ENCODE results near the gene DERA.

DERA gene

GRCh38 chr12:16037533-16037932, 126.4 kb downstream of the DERA start:
- Histone ChIP-seq H3K9me3 (ENCODE audit: low read length) (no peaks in the 10 kb centered on the region), H3K9ac (ENCODE audit: low read length) (no peak overlapping the region), H2AFZ (ENCODE audit: low read length) (no peak overlapping the region), H3K27me3 (ENCODE audit: insufficient read depth, low read length) (no peaks in the 10 kb centered on the region), H3F3A (ENCODE audit: insufficient read depth, low read length) (no peaks in the 10 kb centered on the region), H3K79me2 (ENCODE audit: insufficient read depth, low read length) (no peaks in the 10 kb centered on the region), H3K36me3 (ENCODE audit: insufficient read depth, low read length) (peaks cover 11% of the 10 kb centered on the region; the same call in 1 of the 2 replicates), H3K4me1 (ENCODE audit: insufficient read depth, low read length, severe bottlenecking) (no peaks in the 10 kb centered on the region), H3K4me2 (ENCODE audit: low read length) (no peak overlapping the region), H3K4me3 (ENCODE audit: low read depth, low read length, poor library complexity, severe bottlenecking) (no peak overlapping the region), H3K27ac (ENCODE audit: low read depth, low read length, poor library complexity, severe bottlenecking) (no peak overlapping the region), H3K9me2 (ENCODE audit: low read depth, low read length) (no peaks in the 10 kb centered on the region), H4K20me1 (ENCODE audit: insufficient read depth, low read length) (no peaks in the 10 kb centered on the region)
- TF ChIP-seq EZH2 (IDR thresholded peaks at IDR 0.05; ENCODE audit: borderline replicate concordance, low read length) (no peak), CTCF (IDR thresholded peaks at IDR 0.05; ENCODE audit: low read length) (no peak)

GRCh38 chr12:16043480-16043879, 132.3 kb downstream of the DERA start:
- Histone ChIP-seq H3K27ac (ENCODE audit: low read depth, low read length, poor library complexity, severe bottlenecking) (no peak overlapping the region), H3K9me3 (ENCODE audit: low read length) (no peaks in the 10 kb centered on the region), H3K9me2 (ENCODE audit: low read depth, low read length) (no peaks in the 10 kb centered on the region), H3K4me2 (ENCODE audit: low read length) (no peak overlapping the region), H2AFZ (ENCODE audit: low read length) (no peak overlapping the region), H3K9ac (ENCODE audit: low read length) (no peak overlapping the region), H3K79me2 (ENCODE audit: insufficient read depth, low read length) (no peaks in the 10 kb centered on the region), H3F3A (ENCODE audit: insufficient read depth, low read length) (no peaks in the 10 kb centered on the region), H3K27me3 (ENCODE audit: insufficient read depth, low read length) (no peaks in the 10 kb centered on the region), H3K4me3 (ENCODE audit: low read depth, low read length, poor library complexity, severe bottlenecking) (no peak overlapping the region), H3K36me3 (ENCODE audit: insufficient read depth, low read length) (0 out of 2 replicates have a peak, but pooled peaks cover 3% of the 10 kb centered on the region), H3K4me1 (ENCODE audit: insufficient read depth, low read length, severe bottlenecking) (no peaks in the 10 kb centered on the region), H4K20me1 (ENCODE audit: insufficient read depth, low read length) (no peaks in the 10 kb centered on the region)
- no peak for TF ChIP-seq CTCF (IDR thresholded peaks at IDR 0.05; ENCODE audit: low read length)
- TF ChIP-seq EZH2 (IDR thresholded peaks at IDR 0.05; ENCODE audit: borderline replicate concordance, low read length) = no peak

DNA sequence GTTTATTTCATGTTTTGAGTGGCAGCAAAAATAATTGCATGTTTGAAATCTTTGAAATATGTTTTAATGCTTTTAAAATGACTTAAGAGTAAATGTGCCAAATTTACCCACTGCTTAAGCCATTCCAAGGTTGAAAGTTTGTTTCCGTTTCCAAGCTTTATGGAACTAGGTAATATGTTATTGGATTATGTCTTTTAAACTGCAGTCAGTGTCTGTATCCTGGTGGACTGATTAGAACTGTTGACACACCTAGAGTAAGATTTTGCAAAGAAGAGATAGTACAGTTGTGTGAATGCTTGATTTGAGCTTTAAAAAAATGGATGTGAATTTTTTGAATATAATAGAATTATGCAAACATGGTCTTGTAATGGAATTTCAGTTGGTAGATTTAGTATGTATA, 135.1 kb downstream of the DERA start:
- no peak overlapping the region for H3K27ac ChIP-seq (ENCODE audit: low read depth, low read length, poor library complexity, severe bottlenecking)
- no peak overlapping the region for H3K4me3 ChIP-seq (ENCODE audit: low read depth, low read length, poor library complexity, severe bottlenecking)
- no peaks in the 10 kb centered on the region for H3K36me3 ChIP-seq (ENCODE audit: insufficient read depth, low read length)
- no peaks in the 10 kb centered on the region for H4K20me1 ChIP-seq (ENCODE audit: insufficient read depth, low read length)
- TF ChIP-seq CTCF (IDR thresholded peaks at IDR 0.05; ENCODE audit: low read length) (no peak), EZH2 (IDR thresholded peaks at IDR 0.05; ENCODE audit: borderline replicate concordance, low read length) (no peak)
- no peaks in the 10 kb centered on the region for H3F3A ChIP-seq (ENCODE audit: insufficient read depth, low read length)
- H3K9ac ChIP-seq (ENCODE audit: low read length) = no peak overlapping the region
- H3K27me3 ChIP-seq (ENCODE audit: insufficient read depth, low read length) = no peaks in the 10 kb centered on the region
- H3K4me1 ChIP-seq (ENCODE audit: insufficient read depth, low read length, severe bottlenecking) = no peaks in the 10 kb centered on the region
- H2AFZ ChIP-seq (ENCODE audit: low read length) = no peak overlapping the region
- H3K9me2 ChIP-seq (ENCODE audit: low read depth, low read length) = no peaks in the 10 kb centered on the region
- no peaks in the 10 kb centered on the region for H3K79me2 ChIP-seq (ENCODE audit: insufficient read depth, low read length)
- H3K9me3 ChIP-seq (ENCODE audit: low read length) = no peaks in the 10 kb centered on the region
- no peak overlapping the region for H3K4me2 ChIP-seq (ENCODE audit: low read length)

All from OCI-LY1 (cell line).